SK-N-MC (cell line): ENCODE data around the gene TTC28.

Source experiments
- EZH2 ChIP-seq: fragments of 200-600 bp; sonication (generic); IDR thresholded peaks from one replicate; pipeline ENCODE4 v1.6.1; 2017; ENCODE audit warnings: antibody characterized with exemption
- POLR2AphosphoS5 ChIP-seq: IDR thresholded peaks from 2 replicates; pipeline ENCODE4 v1.6.1; 2012; ENCODE audit warnings: mild to moderate bottlenecking, low read depth, low read length, borderline replicate concordance

DNA sequence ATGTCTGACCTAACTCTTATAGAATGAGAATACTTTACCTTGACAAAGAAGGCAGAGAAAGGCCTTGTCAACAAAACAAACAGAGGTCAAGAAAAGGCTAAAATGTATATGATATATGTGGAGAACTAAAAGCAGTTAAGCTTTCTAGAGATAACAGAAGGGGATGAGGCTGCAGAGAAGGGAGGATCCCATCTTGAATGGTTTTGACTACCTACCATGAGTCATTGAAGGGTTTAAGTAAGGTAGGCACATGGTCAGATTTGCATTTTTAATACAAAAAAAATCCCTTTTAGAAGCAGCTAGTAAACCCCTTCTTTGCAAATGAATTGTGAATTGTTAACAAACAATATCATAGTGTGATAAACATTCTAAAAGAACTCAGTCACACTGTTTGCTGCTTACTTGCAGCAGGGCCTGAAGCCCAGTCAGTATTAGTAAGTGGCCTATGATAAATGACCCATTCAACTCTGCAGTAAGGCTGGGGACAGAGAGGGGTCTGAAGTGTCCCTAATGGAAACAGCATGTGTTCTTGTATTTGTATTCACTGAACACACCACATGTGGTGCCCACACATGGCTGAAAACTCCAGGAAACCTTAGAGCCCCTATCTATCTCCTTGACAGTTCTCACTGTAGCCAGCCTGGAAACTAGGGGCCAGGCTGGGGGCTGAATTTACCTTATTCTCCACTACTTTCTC lies 431.8 kb downstream of the TTC28 start:
- TF ChIP-seq EZH2, result no peak
- TF ChIP-seq POLR2AphosphoS5, result no peak
